Fibroblast of gingiva (primary cell): ENCODE data around the gene RFPL3.
"Not testable (repeated sequence)": the region's sequence is repeated elsewhere in the genome, so short reads cannot be mapped to it uniquely, and the experiment has no call there.

Experiments
- DNase-seq: peaks from one replicate; pipeline ENCODE4 v3.0.0-alpha.2; 2011; ENCODE audit warnings: low read depth

Gene RFPL3

DNA sequence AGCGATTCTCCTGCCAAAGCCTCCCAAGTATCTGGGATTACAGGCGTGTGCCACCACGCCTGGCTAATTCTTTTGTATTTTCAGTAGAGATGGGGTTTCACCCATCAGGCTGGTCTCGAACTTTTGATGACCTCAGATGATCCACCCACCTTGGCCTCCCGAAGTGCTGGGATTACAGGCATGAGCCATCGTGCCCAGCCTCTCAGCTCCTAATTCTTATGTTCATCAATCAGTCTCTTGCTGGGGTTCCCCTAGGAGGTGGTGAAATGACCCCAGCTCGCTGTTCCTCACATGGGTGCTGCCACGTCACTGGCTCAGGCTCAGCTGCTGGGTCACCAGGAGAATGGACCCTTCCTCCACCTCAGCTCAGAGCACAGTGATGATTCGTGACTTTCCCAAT is at the start of gene RFPL3:
RFPL3 (plus strand) TSS at position 301 of the 400 bp plus-strand sequence. CDS start 205 bp downstream, outside the sequence.
- DNase-seq, result not testable (repeated sequence)

DNA sequence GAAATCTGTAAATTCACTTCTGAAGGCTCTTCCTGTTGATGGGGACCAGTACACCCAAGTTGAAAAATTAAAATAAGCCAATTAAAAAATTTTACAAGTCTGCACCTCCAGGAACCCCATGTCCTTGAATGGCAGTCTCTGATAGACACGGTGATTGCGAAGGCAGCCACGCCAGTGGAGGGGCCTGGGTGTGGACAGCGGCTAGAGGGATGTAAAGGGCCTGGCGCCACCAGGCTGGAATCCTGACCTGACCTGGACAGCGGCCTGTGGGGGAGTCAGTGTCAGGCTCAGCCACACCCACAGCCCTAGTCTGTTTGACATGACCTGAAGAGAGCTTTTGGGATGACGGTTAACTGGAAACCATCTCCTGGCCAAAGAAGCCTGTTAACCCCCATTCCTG is 49.5 kb upstream of the RFPL3 start:
- DNase-seq, result no peak

DNA sequence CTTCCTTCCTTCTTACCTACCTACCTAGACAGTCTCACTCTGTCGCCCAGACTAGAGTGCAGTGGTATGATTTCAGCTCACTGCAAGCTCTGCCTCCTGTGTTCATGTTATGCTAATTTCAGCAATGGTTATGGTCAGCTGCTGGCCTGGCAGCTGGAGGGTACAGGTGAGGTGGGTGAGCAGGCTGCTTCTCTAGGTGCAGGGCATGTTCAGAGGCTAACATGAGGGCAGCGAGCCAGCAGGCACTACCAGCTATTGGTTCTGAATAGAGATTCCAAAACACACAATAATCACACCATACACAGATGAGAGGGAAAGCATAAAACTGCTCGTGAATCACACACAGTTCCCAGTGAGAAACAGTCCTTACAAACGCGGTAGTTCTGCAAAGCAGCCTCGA is 48.7 kb upstream of the RFPL3 start:
- DNase-seq, result no peak

DNA sequence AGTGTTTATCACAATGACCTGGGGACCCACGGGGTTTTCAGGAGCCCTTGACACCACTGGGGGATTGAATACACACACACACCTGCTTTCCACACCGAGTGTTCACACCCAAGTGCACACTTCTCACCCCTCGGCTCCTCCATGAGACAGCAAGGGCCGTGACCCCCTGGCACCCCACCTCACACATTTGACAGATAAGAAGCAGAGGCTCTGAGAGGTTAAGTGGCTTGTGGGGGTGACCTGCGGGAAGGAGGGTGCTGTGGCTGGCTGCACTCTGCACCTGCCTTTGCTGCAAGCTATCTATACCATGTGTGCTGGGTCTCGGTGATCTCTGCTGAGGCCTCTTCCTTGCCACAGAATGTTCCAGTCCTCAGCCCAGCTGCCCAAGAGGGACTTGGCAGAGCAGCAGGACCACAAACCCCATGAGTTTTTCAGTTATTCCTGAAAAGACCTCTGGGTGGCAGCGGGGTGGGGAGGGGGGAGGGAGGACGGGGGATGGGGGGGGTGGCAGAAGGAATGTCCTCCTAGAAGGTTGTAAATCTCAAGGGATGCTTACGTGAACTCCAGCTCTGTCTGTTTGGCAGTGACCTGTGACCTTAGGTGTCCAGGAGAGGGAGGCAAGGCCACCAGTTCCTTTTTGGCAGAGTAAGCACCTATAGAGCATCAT is 47.9 kb upstream of the RFPL3 start:
- DNase-seq, result no peak

- DNase-seq, result no peak
Observed at GRCh38 chr22:32310777-32311176, 46.9 kb upstream of the RFPL3 start.

GRCh38 chr22:32311551-32312071 is 46.1 kb upstream of the RFPL3 start:
- no peak for DNase-seq

GRCh38 chr22:32312748-32313147 is 44.9 kb upstream of the RFPL3 start:
- no peak for DNase-seq

DNA sequence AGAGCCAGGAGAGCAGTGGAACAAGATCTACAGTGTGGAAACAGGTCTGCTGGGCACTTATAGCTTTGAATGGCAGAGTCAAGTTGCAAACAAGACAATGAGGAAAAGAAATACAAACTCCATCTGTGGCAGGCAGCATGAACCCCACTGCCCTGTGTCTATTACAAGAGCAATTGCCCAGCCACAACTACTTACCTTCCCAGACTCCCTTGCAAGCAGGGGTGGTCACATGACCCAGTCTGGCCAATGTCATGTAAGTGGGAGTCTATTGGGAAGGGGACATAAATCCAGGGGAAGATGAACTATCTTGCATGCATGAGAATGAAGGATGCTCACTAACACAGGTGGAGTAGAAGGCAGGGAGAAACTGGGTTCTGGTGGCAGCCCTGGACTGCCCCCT is 44.1 kb upstream of the RFPL3 start:
- no peak for DNase-seq

GRCh38 chr22:32317524-32317923 is 40.1 kb upstream of the RFPL3 start:
- DNase-seq, result no peak

DNA sequence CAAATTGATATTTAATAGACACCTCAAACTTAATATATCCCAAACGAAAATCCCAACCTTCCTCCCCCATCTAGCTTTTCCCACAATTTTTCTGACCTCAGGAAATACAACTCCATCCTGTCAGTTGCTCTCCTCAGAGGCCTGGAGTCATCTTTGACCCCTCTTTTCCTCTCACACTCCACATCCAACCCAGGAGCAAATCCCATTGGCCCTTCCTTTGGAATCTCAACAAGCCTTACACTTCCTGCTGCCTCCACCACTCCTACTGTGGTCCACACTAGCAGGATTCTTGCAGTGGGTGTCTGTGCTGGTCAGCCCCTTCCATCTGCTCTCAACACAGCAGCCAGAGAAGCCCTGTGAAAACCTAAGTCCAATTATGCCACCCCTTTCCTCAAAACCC is 39.3 kb upstream of the RFPL3 start:
- DNase-seq, result no peak

- no peak for DNase-seq
Observed at GRCh38 chr22:32319861-32320406, 37.7 kb upstream of the RFPL3 start.

- no peak for DNase-seq
Observed at GRCh38 chr22:32322986-32323385, 34.7 kb upstream of the RFPL3 start.

- DNase-seq, result no peak
Observed at GRCh38 chr22:32323513-32324164, 34.0 kb upstream of the RFPL3 start.

DNA sequence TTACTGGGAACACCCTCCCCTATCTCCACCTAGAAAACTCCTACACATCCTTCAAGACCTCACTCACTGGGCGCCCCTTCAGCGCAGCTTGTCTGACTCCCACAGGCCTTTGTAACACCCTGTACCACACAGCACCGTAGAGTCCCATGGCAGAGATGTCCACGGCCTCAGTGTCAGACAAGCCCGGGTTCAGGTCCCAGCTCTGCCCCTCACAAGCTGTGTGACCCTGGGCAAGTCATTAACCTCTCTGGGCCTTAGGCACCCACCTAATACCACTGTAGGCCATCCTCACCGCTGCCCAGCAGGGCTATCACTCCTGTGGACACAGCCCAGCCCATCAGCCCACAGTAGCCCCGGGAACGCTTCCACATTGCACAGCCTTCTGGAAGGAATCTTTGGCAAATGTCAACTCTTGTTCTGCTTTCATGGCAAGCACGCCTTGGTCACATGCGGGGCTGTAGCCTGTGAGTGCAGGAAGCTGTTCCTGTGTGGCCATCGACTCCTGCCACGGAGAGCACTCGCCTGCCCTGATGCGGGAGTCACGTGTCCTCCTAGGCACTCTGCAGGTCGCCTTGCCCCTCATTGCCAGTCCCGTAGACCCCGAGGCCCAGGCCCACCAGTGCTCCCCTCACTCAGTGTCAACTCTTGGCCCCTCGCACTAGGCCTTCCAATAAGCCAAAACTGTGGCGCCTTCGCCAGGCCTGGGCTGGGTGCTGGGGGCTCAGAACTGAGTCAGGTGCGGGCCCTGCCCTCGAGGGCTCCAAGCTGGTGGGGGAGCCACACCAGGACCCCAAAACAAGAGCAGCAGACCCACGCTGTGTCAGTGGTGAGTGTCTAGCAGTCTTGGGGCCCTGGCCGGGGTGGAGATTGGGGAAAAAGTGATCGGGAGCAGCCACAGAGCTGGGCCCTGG is 32.9 kb upstream of the RFPL3 start:
- DNase-seq, result no peak

GRCh38 chr22:32325416-32325801 is 32.3 kb upstream of the RFPL3 start:
- no peak for DNase-seq

DNA sequence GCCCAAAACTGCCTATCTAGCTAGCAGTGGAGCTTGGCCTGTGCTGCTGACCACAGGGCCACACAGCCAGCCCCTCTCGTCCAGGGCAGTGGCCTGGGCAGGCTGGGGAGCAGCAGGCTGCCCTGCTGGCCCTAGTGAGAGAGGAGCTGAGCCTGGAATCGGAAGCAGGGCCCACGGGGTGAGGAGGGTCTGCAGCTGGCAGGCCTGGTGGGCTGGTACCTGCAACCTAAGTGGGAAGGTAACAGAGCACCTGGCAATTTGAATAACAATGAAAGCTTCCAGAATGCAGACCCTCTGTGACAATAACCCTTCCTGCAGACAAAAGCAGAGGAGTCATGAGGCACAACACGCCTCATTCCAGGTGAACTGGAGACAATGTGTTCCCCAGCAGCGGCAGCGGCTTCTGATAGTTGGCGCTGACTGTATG is 31.8 kb upstream of the RFPL3 start:
- DNase-seq, result no peak

- no peak for DNase-seq
Observed at GRCh38 chr22:32326647-32327046, 31.0 kb upstream of the RFPL3 start.

DNA sequence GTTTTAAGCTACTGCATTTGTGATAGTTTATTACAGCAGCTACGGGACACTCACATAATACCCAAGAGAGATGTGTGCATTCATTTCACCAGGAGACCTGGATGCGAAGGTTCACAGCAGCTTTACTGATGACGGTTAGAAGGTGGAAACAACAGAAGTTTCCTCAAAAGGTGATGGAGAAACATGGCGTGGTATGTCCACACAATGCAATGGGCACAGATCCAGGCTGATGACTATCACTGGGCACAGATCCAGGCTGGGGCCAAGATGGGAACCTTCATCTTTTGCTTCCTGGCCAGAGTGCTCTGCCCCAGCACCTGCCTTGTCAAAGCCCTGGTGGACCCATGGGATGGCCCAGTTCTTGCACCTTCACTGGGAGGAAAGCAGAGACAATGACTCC is 30.6 kb upstream of the RFPL3 start:
- DNase-seq, result no peak

DNA sequence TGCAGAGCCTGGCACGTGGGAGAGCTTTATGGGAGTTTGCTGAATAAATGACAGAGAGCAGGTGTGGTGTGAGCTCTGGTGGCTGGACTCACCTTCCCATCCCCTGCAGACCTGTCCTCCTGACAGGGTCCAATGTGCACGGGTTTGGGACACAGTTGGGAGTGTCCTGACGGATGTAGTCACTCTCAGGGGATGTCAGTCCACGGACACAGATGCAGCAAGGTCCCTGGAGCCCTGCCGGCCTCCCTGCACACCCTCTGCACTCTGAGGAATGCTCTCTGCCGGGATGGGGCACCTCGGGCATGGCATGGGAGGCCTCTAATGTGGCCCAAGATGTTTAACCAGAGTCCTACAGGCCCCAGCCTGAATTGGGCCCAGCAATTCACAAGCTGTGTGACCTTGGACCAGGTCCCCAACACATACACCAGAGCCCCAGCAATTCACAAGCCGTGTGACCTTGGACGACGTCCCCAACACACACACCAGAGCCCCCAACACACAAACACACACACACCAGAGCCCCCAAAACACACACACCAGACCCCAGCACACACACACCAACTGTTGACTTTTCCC is 30.0 kb upstream of the RFPL3 start:
- DNase-seq, result no peak

DNA sequence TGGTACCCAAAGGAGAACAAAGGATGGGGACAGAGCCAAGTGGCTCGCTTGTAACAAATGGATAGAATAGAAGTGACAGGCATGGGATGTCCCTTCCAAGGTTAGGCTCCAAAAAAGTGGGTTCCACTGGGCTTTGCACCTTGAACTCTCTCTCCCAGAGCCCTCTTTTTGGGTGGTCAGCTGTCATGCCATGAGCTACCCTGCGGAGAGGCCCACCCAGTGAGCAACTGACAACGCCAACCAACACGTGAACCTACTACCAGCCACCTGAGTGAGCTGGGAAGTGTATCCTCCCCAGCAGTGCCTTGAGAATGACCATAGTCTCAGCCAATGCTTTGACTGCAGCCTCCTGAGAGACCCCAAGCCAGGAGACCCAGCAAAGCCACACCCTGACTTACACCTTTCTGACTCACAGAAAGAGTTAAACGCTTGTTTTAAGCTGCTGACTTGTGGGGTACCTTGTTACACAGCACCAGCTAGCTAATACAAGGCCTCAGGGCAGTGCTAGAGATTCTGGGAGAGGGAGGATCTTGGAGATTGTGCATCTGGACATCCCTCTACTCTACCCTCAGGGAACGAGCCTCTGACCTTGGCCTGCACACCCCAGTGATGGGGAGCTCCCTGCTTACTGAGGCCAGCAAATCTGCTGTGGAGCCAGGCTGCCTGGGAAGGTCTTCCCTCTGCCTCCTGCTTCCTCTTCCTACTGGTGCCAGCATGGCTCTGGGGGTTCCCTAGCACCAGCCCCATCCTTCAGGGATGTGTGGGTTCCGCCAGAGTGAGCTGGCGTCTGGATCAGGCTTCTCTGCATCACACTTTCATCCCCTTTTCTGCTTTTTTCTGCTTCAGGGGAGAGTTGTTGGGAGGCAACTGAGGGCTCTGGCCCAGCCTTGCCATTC is 29.1 kb upstream of the RFPL3 start:
- no peak for DNase-seq

DNA sequence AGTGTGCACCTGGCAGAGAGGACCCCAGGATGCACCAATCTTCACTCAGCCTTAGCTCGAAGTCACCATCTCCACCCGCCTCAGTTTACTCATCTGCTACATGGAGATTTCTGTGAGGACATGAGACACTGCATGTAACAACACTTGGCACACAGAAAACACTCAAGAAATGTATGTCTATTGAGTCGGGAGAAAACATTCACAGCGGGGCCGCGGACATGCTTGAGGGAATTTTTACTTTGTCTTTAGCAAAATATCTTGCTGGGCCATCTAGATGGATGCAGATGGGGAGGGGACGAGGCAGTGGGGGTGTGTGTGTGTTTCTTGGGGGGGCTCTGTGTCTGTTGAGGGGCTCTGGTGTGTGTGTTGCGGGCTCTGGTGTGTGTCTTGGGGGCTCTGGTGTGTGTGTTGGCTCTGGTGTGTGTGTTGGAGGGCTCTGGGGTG is 28.4 kb upstream of the RFPL3 start:
- no peak for DNase-seq
